GM21786 (cell line): ENCODE measurements around the gene PRTN3.
A peak's percentile ranks its signal among the peaks of the same experiment; 100 is the strongest.

Experiments
- ATAC-seq: cut with Tn5 transposase; IDR thresholded peaks from one replicate; pipeline ENCODE4 v1.9.1; 2021; ENCODE audit not compliant: unreplicated experiment

The PRTN3 gene

GRCh38 chr19:840519-841206 is at the start of gene PRTN3:
Gene PRTN3 (plus strand): TSS chr19:840999. CDS start chr19:841009, 10 bp downstream.
- ATAC-seq = no peak

GRCh38 chr19:791007-791566 is 49.7 kb upstream of the PRTN3 start:
- ATAC-seq = no peak

- no peak for ATAC-seq
These were observed 49.1 kb upstream of the PRTN3 start for GRCh38 chr19:791567-792305.

GRCh38 chr19:792306-792885 is 48.4 kb upstream of the PRTN3 start:
- no peak for ATAC-seq

- ATAC-seq = no peak
These were observed 47.0 kb upstream of the PRTN3 start for GRCh38 chr19:793806-794205.

- ATAC-seq = no peak
These were observed 45.7 kb upstream of the PRTN3 start for GRCh38 chr19:795073-795611.

- ATAC-seq = no peak
These were observed 44.9 kb upstream of the PRTN3 start for GRCh38 chr19:795691-796581.

- peak; percentile 73 for ATAC-seq
These were observed 43.9 kb upstream of the PRTN3 start, which contains the start of gene PTBP1 for GRCh38 chr19:796692-797527. Gene PTBP1 (plus strand): TSS chr19:797452. CDS start chr19:797498, 46 bp downstream.

GRCh38 chr19:797528-798414 is 43.0 kb upstream of the PRTN3 start:
- peak; percentile 27 for ATAC-seq

GRCh38 chr19:798415-799075 is 42.3 kb upstream of the PRTN3 start:
- no peak for ATAC-seq

- ATAC-seq = no peak
These were observed 41.5 kb upstream of the PRTN3 start for GRCh38 chr19:799076-799881.

GRCh38 chr19:800360-801029 is 40.3 kb upstream of the PRTN3 start:
- ATAC-seq = no peak

GRCh38 chr19:801030-801860 is 39.6 kb upstream of the PRTN3 start:
- no peak for ATAC-seq

- ATAC-seq = no peak
These were observed 38.8 kb upstream of the PRTN3 start for GRCh38 chr19:801861-802497.

GRCh38 chr19:802498-803098 is 38.2 kb upstream of the PRTN3 start:
- no peak for ATAC-seq
